ENCODE measurements around the gene EHMT1. TPM values are rescaled to one million over a fixed set of nuclear protein-coding genes. Genes with fewer than 3 reads are reported as not detected.

EHMT1 gene
- polyA plus RNA-seq, 1 of the 3 experiments (the other 2 are of a cell fraction), result 39.5 TPM

DNA sequence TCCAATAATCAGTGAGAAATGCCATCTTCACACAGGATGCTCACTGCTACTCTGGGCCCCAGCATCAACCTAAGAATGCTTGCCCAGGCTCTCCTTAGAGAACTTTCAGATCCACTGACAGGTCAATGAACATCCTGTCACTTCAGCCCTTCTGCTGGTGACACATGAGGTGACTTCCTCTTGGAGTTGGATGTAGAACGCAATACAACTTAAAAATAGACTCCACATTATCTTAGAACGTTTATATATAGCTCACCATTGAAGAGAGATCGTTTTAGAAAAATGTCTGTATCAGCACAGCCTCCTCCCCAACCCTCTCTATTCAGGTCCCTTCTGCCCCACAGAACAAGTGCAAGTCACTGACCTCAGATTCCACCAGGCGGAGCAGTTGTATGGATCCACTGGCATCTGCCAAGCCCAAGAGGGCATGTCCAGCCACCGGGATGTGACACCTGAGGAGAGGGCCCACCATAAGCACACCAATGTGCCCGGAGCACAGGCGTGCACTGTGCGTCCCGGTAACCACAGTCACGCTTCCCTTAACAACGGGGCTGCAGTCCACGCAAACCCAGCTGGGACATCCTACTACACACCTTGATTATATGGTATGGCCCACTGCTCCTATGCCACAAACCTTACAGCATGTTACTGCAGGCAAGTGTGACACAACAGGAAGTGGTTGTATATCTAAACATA lies 42.9 kb upstream of the EHMT1 start:
- no peak overlapping the region for H2AFZ ChIP-seq (ENCODE audit: low read depth)
- no peak for TF ChIP-seq TCF12 (IDR thresholded peaks at IDR 0.05)
- TF ChIP-seq, protein P1, sequence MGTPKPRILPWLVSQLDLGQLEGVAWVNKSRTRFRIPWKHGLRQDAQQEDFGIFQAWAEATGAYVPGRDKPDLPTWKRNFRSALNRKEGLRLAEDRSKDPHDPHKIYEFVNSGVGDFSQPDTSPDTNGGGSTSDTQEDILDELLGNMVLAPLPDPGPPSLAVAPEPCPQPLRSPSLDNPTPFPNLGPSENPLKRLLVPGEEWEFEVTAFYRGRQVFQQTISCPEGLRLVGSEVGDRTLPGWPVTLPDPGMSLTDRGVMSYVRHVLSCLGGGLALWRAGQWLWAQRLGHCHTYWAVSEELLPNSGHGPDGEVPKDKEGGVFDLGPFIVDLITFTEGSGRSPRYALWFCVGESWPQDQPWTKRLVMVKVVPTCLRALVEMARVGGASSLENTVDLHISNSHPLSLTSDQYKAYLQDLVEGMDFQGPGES (IDR thresholded peaks at IDR 0.05; ENCODE audit: low read depth, low read length), result no peak
- no peak for TF ChIP-seq RCOR1 (IDR thresholded peaks at IDR 0.05; ENCODE audit: low read length)
- no peak for TF ChIP-seq TEAD4 (IDR thresholded peaks at IDR 0.05; ENCODE audit: borderline replicate concordance, insufficient read depth)
- no peak for TF ChIP-seq SMC3 (IDR thresholded peaks at IDR 0.05; ENCODE audit: low read depth, low read length)
- no peak for TF ChIP-seq ZBTB33 (IDR thresholded peaks at IDR 0.05; ENCODE audit: borderline replicate concordance, low read depth)
- H3K36me3 ChIP-seq (replicated peaks in 1 of 2; ENCODE audit: control insufficient read depth in 1 of 2, insufficient read depth in 2 of 2, low read length in 1 of 2), result peaks cover 21 to 38% of the 10 kb centered on the region in 2 experiments
- peaks cover 3% of the 10 kb centered on the region for H3F3A ChIP-seq (replicated peaks; ENCODE audit: insufficient read depth)
- no peak overlapping the region for H3K27ac ChIP-seq (ENCODE audit: low read depth in 2 of 2, low read length in 1 of 2)
- no peaks in the 10 kb centered on the region for H3K9me3 ChIP-seq
- H3K27me3 ChIP-seq (ENCODE audit: insufficient read depth), result no peaks in the 10 kb centered on the region
- H3K4me2 ChIP-seq, result no peak overlapping the region
- 83% methylated on average over 12 of the region's 12 CpGs for WGBS (ENCODE audit: low lambda C conversion rate)
- DNase-seq, result no peak
- H3K4me3 ChIP-seq (ENCODE audit: low read depth in 2 of 2, low read length in 1 of 2), result no peak overlapping the region
- peaks cover 6 to 14% of the 10 kb centered on the region in 2 experiments; a peak in 3 of 4 replicates for H3K4me1 ChIP-seq (ENCODE audit: control insufficient read depth in 1 of 2, insufficient read depth in 2 of 2, low read depth in 1 of 2, low read length in 1 of 2)
- no peak overlapping the region for H3K9ac ChIP-seq
- 0 out of 2 replicates have a peak, but pooled peaks cover 7% of the 10 kb centered on the region for H4K20me1 ChIP-seq (ENCODE audit: insufficient read depth)
- no peaks in the 10 kb centered on the region for H3K9me2 ChIP-seq
- ChIA-PET CTCF (no interaction called here), POLR2A (no interaction called here)
- H3K79me2 ChIP-seq (ENCODE audit: insufficient read depth), result peaks cover 53% of the 10 kb centered on the region

DNA sequence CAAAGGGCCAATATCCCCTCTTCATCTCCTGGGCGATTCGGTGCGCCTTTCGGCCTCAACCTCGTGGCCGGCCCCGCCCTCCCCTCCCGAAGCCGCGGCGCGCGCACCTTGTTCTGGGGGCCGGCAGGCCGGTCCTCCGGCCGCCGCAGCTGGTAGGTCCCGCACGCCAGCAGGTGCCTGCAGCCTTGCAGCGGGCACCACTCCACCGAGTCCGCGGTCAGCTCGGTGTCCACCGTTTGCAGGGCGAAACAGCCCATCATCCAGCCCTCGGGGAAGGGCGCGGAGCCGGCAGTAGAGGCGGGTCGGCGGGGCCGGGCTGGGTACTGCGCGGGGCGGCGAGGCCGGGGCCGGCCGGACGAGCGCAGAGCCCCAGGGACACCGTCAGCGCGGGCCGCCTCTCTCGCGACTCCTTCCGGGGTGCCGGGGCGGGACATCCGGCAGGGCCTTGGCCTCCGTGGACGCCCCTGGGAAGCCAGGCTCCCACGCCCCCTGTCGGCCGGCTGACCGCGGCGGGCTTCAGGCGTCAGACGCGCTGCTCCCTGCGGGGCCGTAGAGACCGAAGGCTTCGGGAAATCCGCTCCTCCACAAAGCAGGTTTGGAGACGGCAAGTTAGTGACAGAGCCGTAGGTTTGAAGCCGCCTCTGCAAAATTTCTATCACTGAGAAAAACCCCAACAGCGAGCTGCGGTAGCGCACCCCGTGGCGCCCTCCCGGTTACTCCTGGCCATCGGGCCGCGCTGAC lies 40.1 kb upstream of the EHMT1 start, which contains the start of gene DPH7:
Gene DPH7, minus strand, starts transcription at position 408 of the 741 bp plus-strand sequence. Its CDS starts 148 bp downstream, at position 260.
- CTCF ChIA-PET, result interaction anchor here (0.7 to 4.0 kb wide), 17 partner anchors 8 to 325 kb away, joined by 3 to 27 read pairs (median 3); partner anchors contain the start of genes EHMT1, MRPL41 and ZMYND19
- peak; percentile 100 for DNase-seq
- Histone ChIP-seq H3K9me2 (no peaks in the 10 kb centered on the region), H3K36me3 (replicated peaks in 1 of 2; ENCODE audit: control insufficient read depth in 1 of 2, insufficient read depth in 2 of 2, low read length in 1 of 2) (peaks cover 11 to 54% of the 10 kb centered on the region in 2 experiments), H3F3A (replicated peaks; ENCODE audit: insufficient read depth) (peaks cover 3% of the 10 kb centered on the region), H3K4me1 (ENCODE audit: control insufficient read depth in 1 of 2, insufficient read depth in 2 of 2, low read depth in 1 of 2, low read length in 1 of 2) (peaks cover 6 to 14% of the 10 kb centered on the region in 2 experiments; a peak in 3 of 4 replicates), H3K4me3 (ENCODE audit: low read depth in 2 of 2, low read length in 1 of 2) (peak within 1 kb of the TSS; percentile 95 to 97), H2AFZ (ENCODE audit: low read depth) (peak within 1 kb of the TSS; percentile 65; the same call in 1 of the 2 replicates), H3K9ac (peak within 1 kb of the TSS; percentile 85), H4K20me1 (ENCODE audit: insufficient read depth) (0 out of 2 replicates have a peak, but pooled peaks cover 7% of the 10 kb centered on the region), H3K79me2 (ENCODE audit: insufficient read depth) (peaks cover 48% of the 10 kb centered on the region), H3K9me3 (no peaks in the 10 kb centered on the region), H3K4me2 (peak within 1 kb of the TSS; percentile 93), H3K27ac (ENCODE audit: low read depth in 2 of 2, low read length in 1 of 2) (peak within 1 kb of the TSS; percentile 68 to 89), H3K27me3 (ENCODE audit: insufficient read depth) (no peaks in the 10 kb centered on the region)
- WGBS (ENCODE audit: low lambda C conversion rate), result 21% methylated on average over 34 of the region's 82 CpGs
- POLR2A ChIA-PET, result no interaction called here
- TF ChIP-seq FOSL2 (IDR thresholded peaks at IDR 0.05; ENCODE audit: borderline replicate concordance, low read depth) (no peak), EP300 (IDR thresholded peaks at IDR 0.05; ENCODE audit: borderline replicate concordance in 1 of 2, low read depth in 1 of 2, low read length in 1 of 2) (no peak), USF2 (IDR thresholded peaks at IDR 0.05; ENCODE audit: borderline replicate concordance, low read depth, low read length) (no peak), GATA2 (CRISPR knock-in tag; IDR thresholded peaks at IDR 0.05) (no peak), FOXM1 (IDR thresholded peaks at IDR 0.05; ENCODE audit: low read depth) (no peak), ZBTB33 (IDR thresholded peaks at IDR 0.05; ENCODE audit: borderline replicate concordance, low read depth) (no peak), USF1 (IDR thresholded peaks at IDR 0.05; ENCODE audit: borderline replicate concordance, low read depth) (no peak), RCOR1 (IDR thresholded peaks at IDR 0.05; ENCODE audit: low read length) (0 out of 2 replicates have a peak, but pooled peaks have one; percentile 19), FOXJ3 (CRISPR knock-in tag; IDR thresholded peaks at IDR 0.05) (no peak), TEAD4 (IDR thresholded peaks at IDR 0.05; ENCODE audit: borderline replicate concordance, insufficient read depth) (no peak), MEF2A (IDR thresholded peaks at IDR 0.05; ENCODE audit: borderline replicate concordance, low read depth) (no peak)
- TF ChIP-seq, protein P1 (IDR thresholded peaks at IDR 0.05; ENCODE audit: low read depth, low read length), result no peak
